IPS-15b (cell line): Measurements from ENCODE around the gene BANF1.

Source experiments
- H3K27me3 ChIP-seq: one replicate; pipeline ENCODE4 v1.6.1; 2013; ENCODE audit warnings: low read length; ENCODE audit not compliant: control insufficient read depth, insufficient read depth
- H3K36me3 ChIP-seq: one replicate; pipeline ENCODE4 v1.6.1; 2013; ENCODE audit warnings: low read length; ENCODE audit not compliant: control insufficient read depth, insufficient read depth
- H3K4me1 ChIP-seq: one replicate; pipeline ENCODE4 v1.6.1; 2013; ENCODE audit warnings: mild to moderate bottlenecking, low read length; ENCODE audit not compliant: control insufficient read depth, insufficient read depth
- H3K4me3 ChIP-seq: one replicate; pipeline ENCODE4 v1.5.1; 2013; ENCODE audit warnings: low read depth, low read length
- H3K9ac ChIP-seq: one replicate; pipeline ENCODE4 v1.6.1; 2013; ENCODE audit warnings: low read depth, mild to moderate bottlenecking, low read length
- H3K9me3 ChIP-seq: one replicate; pipeline ENCODE4 v1.6.1; 2013; ENCODE audit warnings: mild to moderate bottlenecking, low read length; ENCODE audit not compliant: control insufficient read depth, insufficient read depth

Gene BANF1

GRCh38 chr11:65967329-65967934, 34.9 kb upstream of the BANF1 start:
- Histone ChIP-seq H3K27me3 (no peaks in the 10 kb centered on the region), H3K4me1 (peaks cover 3% of the 10 kb centered on the region), H3K36me3 (peaks cover 44% of the 10 kb centered on the region), H3K9ac (no peak overlapping the region), H3K4me3 (no peak overlapping the region), H3K9me3 (no peaks in the 10 kb centered on the region)

GRCh38 chr11:65968600-65969482, 33.5 kb upstream of the BANF1 start:
- peaks cover 48% of the 10 kb centered on the region for H3K36me3 ChIP-seq
- no peak overlapping the region for H3K9ac ChIP-seq
- no peaks in the 10 kb centered on the region for H3K27me3 ChIP-seq
- no peaks in the 10 kb centered on the region for H3K4me1 ChIP-seq
- no peaks in the 10 kb centered on the region for H3K9me3 ChIP-seq
- H3K4me3 ChIP-seq, result no peak overlapping the region

DNA sequence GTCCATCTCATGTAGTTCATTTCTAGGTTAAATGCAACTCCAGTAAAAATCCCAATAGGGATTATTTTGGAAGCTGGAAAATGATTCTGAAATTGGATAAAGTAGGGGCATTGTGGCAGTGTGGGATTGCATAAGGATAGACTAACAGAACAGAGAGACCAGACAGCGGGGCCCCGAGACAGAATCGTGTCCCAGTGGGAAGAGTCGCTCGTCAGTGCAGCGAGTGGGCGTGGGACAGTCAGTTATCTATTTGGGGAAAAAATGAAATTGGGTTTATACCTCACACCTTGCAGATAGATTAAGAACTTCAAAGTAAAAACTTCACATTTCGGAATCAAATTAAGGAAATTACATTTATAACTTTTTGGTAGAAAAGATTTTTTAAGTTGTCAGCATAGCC, 30.2 kb upstream of the BANF1 start:
- H3K4me3 ChIP-seq, result no peak overlapping the region
- H3K9ac ChIP-seq, result no peak overlapping the region
- H3K4me1 ChIP-seq, result no peaks in the 10 kb centered on the region
- no peaks in the 10 kb centered on the region for H3K27me3 ChIP-seq
- H3K9me3 ChIP-seq, result no peaks in the 10 kb centered on the region
- H3K36me3 ChIP-seq, result peaks cover 29% of the 10 kb centered on the region

DNA sequence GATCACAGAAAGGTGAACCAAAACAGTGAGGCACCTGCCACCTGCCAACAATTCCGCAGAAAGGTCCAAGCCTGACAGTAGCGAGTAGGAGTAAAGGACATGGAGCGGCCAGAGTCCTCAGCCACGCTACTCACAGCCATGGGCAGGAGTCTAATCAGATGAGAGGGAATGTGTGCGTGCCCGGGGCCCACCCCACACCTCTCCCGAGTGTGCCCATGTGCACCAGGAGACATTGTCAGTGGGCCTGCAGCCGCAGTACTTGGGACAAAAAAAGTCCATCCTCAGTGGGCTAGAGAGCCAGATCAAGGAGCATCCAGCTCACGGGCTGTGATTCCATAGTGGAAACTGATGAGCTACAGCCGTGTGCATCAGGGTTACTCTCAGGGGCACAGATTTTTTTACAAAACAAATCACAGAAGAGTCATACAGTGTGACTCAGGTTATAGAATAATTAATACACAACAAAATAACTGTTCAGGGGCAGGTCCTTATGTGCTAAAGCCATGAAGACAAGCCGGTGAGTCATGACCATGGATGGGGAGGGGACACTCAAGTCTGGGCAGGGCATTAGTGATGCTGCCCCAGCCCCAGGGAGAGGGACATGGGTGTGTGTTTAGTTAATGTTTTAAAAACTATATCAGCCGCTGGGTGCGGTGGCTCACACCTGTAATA, 28.7 kb upstream of the BANF1 start:
- Histone ChIP-seq H3K4me3 (no peak overlapping the region), H3K4me1 (no peaks in the 10 kb centered on the region), H3K27me3 (no peaks in the 10 kb centered on the region), H3K9me3 (no peaks in the 10 kb centered on the region), H3K36me3 (peaks cover 30% of the 10 kb centered on the region), H3K9ac (no peak overlapping the region)

DNA sequence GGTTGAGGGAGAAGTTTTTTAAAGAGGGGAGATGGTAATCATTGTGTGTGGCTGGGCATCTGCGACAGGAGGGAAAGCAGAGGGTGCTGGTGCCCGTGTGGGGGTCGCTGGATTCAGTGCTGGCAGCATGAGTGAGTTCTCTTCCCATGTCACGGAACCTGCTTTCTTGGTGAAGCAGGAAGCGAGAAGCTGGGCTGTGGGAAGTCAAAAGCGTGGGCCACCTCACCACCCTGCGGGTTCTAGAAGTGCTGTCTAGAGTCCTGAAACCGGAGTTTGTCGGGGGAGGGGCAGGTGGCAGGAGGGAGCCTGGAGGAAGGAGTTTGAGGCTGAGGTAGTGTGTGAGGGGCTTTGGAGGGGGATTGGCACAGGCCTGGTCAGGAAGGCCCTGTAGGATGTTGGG, 26.5 kb upstream of the BANF1 start:
- no peaks in the 10 kb centered on the region for H3K4me1 ChIP-seq
- peaks cover 29% of the 10 kb centered on the region for H3K36me3 ChIP-seq
- no peak overlapping the region for H3K4me3 ChIP-seq
- no peaks in the 10 kb centered on the region for H3K27me3 ChIP-seq
- no peaks in the 10 kb centered on the region for H3K9me3 ChIP-seq
- H3K9ac ChIP-seq, result no peak overlapping the region

- Histone ChIP-seq H3K36me3 (peaks cover 29% of the 10 kb centered on the region), H3K9ac (no peak overlapping the region), H3K4me3 (no peak overlapping the region), H3K27me3 (no peaks in the 10 kb centered on the region), H3K4me1 (no peaks in the 10 kb centered on the region), H3K9me3 (no peaks in the 10 kb centered on the region)
Measured at GRCh38 chr11:65976216-65977176, 25.8 kb upstream of the BANF1 start.

- no peak overlapping the region for H3K9ac ChIP-seq
- no peak overlapping the region for H3K4me3 ChIP-seq
- no peaks in the 10 kb centered on the region for H3K9me3 ChIP-seq
- no peaks in the 10 kb centered on the region for H3K4me1 ChIP-seq
- no peaks in the 10 kb centered on the region for H3K27me3 ChIP-seq
- H3K36me3 ChIP-seq, result peaks cover 29% of the 10 kb centered on the region
Measured at GRCh38 chr11:65977621-65978390, 24.5 kb upstream of the BANF1 start.

DNA sequence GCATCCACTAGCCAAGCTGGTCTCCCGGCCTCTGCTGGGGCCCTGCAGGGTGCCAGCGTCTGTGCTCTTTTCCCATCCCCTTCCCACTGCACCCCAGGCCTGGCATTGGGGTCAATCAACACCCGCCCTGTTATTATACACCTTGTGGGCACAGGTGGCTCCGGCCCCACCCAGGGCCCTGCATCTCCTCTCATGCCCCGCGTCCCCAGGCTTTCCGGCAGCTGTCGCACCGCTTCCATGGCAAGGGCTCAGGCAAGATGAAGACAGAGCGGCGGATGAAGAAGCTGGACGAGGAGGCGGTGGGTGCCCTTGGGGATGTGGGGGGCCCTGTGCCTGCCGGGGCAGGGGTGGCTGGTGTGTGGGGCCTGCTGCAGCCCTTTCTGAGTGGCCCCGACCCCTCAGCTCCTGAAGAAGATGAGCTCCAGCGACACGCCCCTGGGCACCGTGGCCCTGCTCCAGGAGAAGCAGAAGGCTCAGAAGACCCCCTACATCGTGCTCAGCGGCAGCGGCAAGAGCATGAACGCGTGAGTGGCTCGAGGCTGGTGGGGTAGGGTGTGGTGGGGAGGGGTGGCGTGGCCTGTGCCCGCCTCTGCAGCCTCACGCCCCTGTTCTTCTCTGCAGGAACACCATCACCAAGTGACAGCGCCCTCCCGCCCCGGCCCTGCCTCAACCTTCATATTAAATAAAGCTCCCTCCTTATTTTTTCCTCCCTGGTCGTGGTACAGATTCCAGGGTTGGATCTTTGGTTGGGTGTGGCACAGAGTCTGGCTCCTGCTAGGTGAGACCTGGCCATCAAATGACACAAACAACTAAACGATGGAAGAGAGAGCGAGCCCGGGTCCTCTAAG, 23.7 kb upstream of the BANF1 start:
- Histone ChIP-seq H3K4me1 (no peaks in the 10 kb centered on the region), H3K9ac (no peak overlapping the region), H3K27me3 (no peaks in the 10 kb centered on the region), H3K36me3 (peaks cover 26% of the 10 kb centered on the region), H3K4me3 (no peak overlapping the region), H3K9me3 (no peaks in the 10 kb centered on the region)

DNA sequence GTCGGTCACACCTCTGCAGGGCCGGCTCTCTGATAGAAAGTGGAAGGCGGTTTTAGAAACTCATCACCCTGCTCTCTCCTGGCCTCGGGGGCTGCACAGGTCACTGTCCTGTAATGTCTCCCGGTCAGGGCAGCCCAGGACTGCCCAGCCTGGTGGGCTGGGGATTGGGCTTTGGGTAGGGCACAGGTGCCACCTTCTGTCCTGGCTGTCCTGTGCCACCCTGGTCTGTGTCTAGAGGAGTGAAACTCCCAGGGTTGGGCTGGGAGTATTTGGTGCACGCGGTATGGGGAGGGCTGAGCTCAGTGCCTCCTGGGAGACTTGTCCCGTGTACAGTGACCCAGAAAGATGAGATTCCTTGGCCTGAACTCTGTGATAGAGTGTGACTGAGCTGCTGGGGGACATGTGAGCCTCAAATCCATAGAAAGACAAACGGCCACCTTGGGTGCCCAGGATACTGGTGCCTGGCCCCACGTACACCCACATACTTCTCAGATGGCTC, 23.0 kb upstream of the BANF1 start:
- Histone ChIP-seq H3K9ac (no peak overlapping the region), H3K27me3 (no peaks in the 10 kb centered on the region), H3K4me1 (no peaks in the 10 kb centered on the region), H3K9me3 (no peaks in the 10 kb centered on the region), H3K36me3 (peaks cover 24% of the 10 kb centered on the region), H3K4me3 (no peak overlapping the region)

DNA sequence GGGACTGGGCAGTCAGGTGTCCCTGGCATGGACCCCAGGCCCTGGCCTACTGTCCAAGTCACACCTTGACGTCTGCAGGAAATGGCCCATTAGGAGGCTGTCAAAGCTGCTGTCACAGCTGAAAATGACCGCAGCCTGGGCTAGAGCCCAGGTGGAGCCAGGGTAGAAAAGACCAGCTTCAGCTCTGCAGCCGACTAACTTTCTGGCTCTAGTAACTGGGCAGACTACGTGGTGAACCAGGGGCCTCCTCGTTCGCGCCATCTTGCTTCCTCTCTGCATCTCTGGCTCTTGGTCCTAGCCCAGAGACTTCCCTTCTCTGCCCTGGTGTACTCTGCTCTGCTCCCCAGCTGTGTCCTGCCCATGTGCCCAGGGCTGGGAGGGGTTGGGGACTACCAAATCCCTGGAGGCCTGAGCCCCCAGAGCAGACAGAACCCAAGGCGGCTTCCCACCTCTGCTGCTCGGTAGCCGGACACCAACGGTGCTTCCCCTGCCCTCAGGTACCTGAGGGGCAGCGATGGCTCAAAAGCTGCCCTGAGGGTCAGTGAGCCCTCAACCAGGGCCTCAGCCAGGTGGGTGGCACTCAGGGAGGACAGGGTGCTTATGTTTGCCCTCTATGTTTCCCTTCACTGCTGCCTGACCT, 21.1 kb upstream of the BANF1 start:
- no peaks in the 10 kb centered on the region for H3K9me3 ChIP-seq
- no peak overlapping the region for H3K9ac ChIP-seq
- peaks cover 21% of the 10 kb centered on the region for H3K36me3 ChIP-seq
- H3K27me3 ChIP-seq, result no peaks in the 10 kb centered on the region
- H3K4me3 ChIP-seq, result no peak overlapping the region
- H3K4me1 ChIP-seq, result no peaks in the 10 kb centered on the region
